Hepatic stellate cell (primary cell): Measurements from ENCODE around the gene HOXA3.

Source experiments
- DNase-seq: peaks from one replicate; pipeline ENCODE4 v3.0.0; 2011; ENCODE audit warnings: low spot score

HOXA3 gene

GRCh38 chr7:27101957-27102580, 50.3 kb downstream of the HOXA3 start:
- DNase-seq, result no peak

- no peak for DNase-seq
These were observed 51.0 kb downstream of the HOXA3 start for GRCh38 chr7:27101171-27101956.

GRCh38 chr7:27100694-27101170, 51.7 kb downstream of the HOXA3 start:
- DNase-seq, result no peak

GRCh38 chr7:27099453-27100370, 52.7 kb downstream of the HOXA3 start:
- DNase-seq, result no peak

- DNase-seq, result no peak
These were observed 53.6 kb downstream of the HOXA3 start for GRCh38 chr7:27098578-27099451.

- no peak for DNase-seq
These were observed 54.5 kb downstream of the HOXA3 start for GRCh38 chr7:27097686-27098577.

- peak; percentile 75 for DNase-seq
These were observed 55.4 kb downstream of the HOXA3 start for GRCh38 chr7:27096768-27097514.

- peak; percentile 99 for DNase-seq
These were observed 56.3 kb downstream of the HOXA3 start, which contains the start of gene HOXA1 for GRCh38 chr7:27095897-27096767. Gene HOXA1, minus strand, starts transcription at chr7:27096000. Its CDS starts 88 bp downstream, at chr7:27095912.

GRCh38 chr7:27095050-27095896, 57.1 kb downstream of the HOXA3 start:
- DNase-seq, result no peak

GRCh38 chr7:27094304-27095049, 57.9 kb downstream of the HOXA3 start:
- DNase-seq, result no peak

- DNase-seq, result no peak
These were observed 59.0 kb downstream of the HOXA3 start for GRCh38 chr7:27093184-27093895.

- DNase-seq, result no peak
These were observed 59.6 kb downstream of the HOXA3 start for GRCh38 chr7:27092819-27093110.

- no peak for DNase-seq
These were observed 60.2 kb downstream of the HOXA3 start for GRCh38 chr7:27091941-27092818.

- no peak for DNase-seq
These were observed 61.3 kb downstream of the HOXA3 start for GRCh38 chr7:27091105-27091504.
